Vagina (tissue), 2 donors: ENCODE results near the gene SGK2.

Experiments used
- POLR2A ChIP-seq, 2 donors: fragments of 450-650 bp; IDR thresholded peaks; one replicate each; pipeline ENCODE4 v1.6.1; 2017; ENCODE audit warnings: antibody characterized with exemption in 2 of 2, mild to moderate bottlenecking in 2 of 2, moderate library complexity in 2 of 2
- POLR2AphosphoS5 ChIP-seq, 2 donors: sonication (generic); formaldehyde crosslinking; IDR thresholded peaks; one replicate each; pipeline ENCODE4 v1.9.0; 2017; ENCODE audit warnings: antibody characterized with exemption in 2 of 2, mild to moderate bottlenecking in 2 of 2, low read depth in 1 of 2; ENCODE audit not compliant: insufficient read depth in 1 of 2
- TF ChIP-seq, protein P1 (sequence below), 3 experiments: fragments of 450-650 bp in 2 of 3; fragments of 200-600 bp in 1 of 3; sonication (generic) in 1 of 3; IDR thresholded peaks; one replicate each; pipeline ENCODE4 v1.5.1; 2017 to 2019; ENCODE audit warnings: antibody characterized with exemption in 3 of 3, mild to moderate bottlenecking in 2 of 3, moderate library complexity in 2 of 3

DNA sequence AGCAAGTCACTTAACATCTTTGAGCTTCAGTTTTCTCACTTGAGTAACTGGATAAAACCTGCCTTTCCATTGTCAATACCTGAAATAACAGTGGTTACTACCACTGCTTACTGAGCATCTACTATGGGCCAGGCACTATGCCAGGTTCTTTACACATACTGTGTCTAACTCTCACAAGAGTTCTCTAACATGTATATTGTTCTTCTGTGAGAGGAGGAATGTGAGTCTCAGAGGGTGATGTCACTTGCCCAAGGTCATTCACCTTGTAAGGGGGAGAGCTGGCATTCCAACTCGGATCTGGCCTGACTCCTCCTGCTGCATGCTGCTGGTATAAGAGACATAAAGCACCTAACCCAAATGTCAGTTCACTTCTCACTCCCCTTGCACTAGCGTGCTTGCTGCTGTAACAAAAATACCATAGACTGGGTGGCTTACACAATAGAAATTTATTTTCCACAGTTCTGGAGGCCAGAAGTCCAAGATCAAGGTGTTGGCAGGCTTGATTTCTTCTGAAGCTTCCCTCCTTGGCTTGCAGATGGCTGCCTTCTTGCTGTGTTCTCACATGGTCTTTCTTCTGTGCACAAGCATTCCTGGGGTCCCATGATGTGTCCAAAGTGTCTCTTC, 21.9 kb upstream of the SGK2 start:
- TF ChIP-seq, protein P1, sequence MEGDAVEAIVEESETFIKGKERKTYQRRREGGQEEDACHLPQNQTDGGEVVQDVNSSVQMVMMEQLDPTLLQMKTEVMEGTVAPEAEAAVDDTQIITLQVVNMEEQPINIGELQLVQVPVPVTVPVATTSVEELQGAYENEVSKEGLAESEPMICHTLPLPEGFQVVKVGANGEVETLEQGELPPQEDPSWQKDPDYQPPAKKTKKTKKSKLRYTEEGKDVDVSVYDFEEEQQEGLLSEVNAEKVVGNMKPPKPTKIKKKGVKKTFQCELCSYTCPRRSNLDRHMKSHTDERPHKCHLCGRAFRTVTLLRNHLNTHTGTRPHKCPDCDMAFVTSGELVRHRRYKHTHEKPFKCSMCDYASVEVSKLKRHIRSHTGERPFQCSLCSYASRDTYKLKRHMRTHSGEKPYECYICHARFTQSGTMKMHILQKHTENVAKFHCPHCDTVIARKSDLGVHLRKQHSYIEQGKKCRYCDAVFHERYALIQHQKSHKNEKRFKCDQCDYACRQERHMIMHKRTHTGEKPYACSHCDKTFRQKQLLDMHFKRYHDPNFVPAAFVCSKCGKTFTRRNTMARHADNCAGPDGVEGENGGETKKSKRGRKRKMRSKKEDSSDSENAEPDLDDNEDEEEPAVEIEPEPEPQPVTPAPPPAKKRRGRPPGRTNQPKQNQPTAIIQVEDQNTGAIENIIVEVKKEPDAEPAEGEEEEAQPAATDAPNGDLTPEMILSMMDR (IDR thresholded peaks at IDR 0.05) = no peak
- TF ChIP-seq POLR2AphosphoS5 (IDR thresholded peaks at IDR 0.05; ENCODE audit: insufficient read depth in 1 of 2, low read depth in 1 of 2) (no peak), POLR2A (IDR thresholded peaks at IDR 0.05) (no peak)
